Hematopoietic multipotent progenitor cell treated with erythropoietin and hydrocortisone succinate and interleukin-3 and kit ligand, for 15 days (in vitro differentiated cells): ENCODE data around the gene AGBL1.

ENCODE experiments used
- DNase-seq: peaks from one replicate; pipeline ENCODE4 v3.0.0-alpha.2; 2015; ENCODE audit warnings: low spot score

AGBL1 gene

DNA sequence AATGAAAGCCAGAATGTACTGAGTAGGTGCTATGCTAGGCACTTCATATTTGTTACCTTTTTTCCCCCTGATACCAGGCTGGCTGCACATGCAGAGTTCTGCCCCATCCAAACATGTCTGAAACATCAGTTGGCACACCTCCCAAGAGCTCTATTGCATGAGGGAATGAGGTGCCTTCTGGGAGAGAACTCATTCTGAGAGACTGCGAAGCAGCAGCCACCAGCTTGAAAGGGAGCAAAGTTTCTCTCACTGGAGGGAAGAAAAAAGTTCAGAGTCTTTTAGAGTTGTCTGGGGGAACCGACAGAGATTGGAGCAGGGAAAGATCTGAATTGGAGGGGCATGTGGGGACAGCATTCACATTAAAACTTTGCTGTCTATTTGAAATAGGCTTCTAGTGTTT lies 84.1 kb downstream of the AGBL1 start:
- no peak for DNase-seq

DNA sequence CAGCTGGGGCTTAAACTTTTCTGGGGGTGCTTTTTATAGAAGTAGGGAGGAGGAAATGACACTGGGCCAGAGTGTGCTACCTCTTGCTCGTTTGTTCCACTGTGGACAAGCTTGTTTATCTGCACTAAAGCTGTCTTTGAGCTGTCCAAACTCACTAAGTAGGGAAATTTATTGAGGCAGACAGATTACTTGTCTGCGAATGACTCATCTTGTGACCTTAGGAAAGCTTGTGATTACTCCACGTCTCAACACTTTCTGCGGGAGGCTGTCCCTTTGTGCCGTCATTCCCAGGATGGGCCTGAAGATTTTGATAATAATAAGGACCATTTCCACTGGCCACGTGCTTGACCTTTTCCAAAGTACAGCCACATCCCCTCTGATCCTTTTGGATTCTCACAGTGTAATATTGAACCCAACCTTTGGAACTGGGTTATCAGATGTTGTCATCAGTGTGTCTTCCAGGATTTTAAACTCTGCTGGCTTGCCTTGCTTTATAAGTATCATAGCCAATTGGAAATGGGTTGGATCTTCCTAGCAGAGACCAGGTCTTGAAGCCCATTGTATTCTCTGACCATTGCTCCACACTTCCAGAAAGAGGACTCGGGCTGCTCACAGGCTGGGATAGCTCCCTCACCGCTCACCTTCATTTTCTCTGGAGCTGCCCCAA lies 84.7 kb downstream of the AGBL1 start:
- DNase-seq = no peak

DNA sequence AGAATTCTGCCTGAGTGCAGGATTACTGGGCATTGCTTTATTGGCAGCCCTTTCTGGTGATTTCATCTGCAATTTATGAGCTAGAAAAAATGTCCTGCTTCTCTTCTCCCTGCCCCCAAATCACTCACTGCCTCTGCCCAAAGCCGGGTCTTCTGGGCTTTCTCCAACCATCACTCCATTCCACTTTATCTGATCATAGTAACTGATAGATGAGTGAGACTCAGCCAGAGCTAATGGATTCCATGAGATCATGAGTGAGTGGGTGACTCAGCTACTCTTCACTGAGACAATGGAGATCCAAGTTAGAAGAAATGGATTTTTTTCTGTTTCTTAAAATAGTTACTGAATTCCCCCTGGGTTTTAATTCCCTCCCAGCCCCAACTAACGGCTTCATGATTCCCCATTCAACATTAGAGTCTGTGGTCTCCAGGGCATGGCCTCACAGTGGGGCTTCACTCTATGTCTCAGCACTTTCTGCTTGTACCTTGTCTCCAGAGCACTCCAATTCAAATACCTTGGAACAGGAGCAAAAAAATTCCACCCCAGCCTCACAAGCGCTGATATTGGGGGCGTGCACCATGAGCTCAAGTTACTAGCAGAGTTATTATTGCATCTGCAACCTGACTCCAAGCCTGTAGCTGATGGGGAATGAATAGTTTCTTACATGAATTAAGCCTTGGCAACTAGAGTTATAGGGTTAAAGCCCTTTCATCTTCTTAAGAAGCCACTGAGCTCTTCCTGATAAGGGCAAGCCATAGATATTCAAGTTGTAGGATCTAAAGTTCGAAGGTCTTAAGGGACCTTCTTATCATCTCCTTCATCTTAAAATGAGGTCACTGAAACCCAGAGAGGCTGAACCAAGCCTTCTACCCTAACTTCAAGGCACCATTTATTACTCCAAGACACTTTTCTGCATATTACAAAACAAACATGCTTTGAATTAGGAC lies 85.9 kb downstream of the AGBL1 start:
- no peak for DNase-seq

DNA sequence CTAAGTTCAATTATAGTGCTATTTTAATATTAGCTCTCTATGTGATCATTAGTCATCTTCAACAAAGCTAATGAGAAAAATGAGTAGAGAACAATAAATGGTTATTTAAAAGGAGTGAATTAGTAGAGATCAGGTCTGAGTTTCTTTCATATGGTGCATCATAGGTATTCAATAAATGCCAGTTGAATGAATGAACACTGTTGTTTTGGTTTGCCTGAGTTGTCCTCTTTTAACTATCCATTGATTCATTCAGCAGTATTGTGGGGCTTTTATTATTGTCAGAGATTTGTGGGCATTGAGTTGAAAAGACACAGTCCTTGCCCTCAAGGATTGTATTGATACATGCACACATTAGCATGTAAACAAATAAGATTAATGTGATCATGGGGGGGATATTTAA lies 88.2 kb downstream of the AGBL1 start:
- no peak for DNase-seq

DNA sequence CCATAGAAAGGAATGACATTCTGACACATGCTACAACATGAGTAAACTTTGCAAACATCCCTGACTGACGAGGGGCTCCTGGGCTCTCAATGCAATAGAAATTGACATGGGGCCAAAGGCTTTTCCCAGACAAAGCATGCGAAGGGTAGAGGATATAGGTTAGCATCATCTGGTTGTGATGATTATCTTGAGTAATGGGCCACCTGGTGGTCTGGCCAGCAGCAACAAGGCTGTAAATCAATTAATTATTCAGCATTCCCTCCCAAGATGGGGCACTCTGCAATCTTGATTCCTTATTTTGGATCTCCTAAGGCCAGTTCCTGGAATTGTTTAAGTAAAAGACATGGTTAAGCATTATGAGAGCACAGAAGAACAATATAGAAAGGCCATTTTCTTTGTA lies 99.2 kb downstream of the AGBL1 start:
- DNase-seq = no peak

DNA sequence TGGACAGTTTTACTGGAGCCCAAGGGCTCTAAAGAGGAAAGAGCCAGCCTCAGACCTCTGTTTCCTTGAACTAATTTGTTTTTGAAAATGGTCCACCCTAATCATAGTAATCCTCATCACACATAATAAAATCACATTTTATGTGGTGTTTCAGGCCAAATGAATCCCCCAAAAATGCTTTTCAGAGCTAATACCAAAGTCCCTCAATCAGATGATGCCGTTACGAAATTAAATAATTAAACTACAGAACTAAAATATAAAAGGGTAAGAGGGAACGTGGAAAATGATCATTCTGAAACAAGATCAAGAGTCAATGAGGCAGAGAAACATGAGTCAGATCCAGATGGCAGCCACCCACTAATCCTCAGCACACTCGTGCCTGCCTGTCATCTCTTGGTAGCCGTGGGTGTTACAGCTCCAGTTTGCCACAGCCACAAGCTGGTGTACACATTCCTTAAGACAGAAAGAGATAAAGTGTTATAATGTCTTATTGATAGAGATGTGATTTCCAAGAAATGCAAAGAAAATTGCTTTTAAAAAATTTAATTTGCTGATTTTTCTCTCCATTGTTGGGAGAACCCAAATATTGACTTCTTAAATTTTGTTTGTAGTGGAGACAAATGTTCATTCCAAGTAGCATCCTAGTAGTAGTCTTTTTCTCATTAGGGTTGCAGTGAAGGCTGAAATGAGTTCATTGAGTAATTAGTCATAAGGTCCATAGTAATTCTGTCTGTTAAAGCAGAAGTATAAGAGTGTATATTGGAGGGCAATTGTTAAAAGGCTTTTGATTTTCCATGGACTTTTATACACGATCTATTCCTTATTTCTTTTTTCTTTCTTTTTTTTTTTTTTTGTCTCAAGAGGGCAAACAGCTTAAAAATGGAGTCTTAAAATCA lies 104.2 kb downstream of the AGBL1 start:
- DNase-seq = no peak

DNA sequence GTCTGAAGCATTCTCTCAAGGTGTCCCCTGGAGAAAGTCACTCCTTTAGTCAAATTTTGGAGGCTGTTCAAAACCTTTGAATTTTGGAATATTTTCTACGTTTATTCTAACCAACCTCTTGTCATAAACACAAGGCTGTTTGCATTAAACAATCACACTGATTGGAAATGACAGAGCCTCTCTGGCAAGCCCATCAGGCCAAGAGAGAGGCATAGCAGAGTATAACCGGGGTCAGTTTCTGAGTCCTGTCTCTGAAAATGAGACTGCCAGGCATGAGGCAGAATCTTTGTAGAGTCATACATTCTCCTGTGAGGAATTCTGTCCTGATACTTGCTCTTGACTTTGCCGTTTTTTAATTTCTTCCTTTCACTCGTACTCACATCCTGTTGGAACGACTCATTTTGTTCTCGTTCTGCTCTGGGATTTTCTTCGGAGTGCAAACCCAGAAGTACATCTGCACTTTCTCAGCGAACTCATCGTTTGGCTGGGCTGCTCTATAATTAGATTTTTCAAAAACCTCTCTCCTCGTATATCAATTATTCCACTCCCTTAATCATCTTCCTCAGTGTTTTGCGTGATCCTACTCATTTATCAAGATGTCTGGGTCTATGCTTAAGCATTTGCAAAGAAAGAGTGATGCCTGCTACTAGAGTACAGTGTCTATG lies 114.2 kb downstream of the AGBL1 start:
- no peak for DNase-seq

DNA sequence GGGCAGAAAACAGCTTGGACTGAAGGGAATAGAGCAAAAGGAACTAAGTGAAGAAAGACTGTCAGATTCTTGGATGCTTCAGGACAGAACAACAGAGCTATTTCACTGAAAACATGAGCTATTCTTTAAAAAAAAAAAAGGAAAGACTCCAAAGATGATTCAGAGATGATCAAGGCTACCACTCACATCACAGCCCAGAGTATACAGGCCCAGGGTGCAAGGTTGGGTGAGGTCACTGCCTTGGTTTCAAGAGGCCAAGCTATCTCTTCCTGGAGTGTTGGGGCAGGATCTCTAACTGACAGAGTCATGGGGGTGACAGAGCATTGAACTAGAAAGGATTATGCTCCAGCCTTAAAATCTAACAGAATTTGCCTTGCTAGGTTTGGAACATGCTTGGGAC lies 118.1 kb downstream of the AGBL1 start:
- no peak for DNase-seq

DNA sequence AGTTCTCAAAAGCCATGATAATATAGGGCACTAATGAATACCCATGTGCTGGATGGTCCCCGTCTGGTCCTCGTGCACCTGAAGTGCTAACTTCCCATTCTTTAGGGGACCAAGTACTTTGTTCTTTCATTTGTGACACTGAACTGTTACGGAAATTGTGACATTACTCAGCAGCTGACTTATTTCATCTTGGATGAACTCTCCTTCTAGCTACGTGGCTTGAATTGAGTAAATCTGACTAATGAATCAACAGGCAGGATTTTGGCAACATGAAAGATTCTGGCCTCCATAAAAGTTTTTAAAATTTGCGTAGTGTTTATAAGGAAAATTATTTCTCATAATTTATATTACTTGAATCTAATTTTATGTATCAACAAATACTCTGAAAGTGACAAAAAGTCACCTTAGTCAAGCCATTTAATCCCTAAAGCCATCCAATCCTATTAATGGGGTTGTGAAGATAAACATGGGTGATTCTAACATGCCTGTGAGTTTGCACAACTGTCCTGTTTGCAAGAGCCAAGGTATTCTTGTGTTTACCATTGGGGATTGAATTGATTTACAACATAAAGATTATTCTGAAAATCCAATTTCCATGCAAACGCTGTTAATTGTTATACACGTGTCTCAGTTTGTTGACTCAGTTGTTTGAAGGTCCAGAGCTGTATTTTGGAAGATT lies 119.9 kb downstream of the AGBL1 start:
- no peak for DNase-seq

DNA sequence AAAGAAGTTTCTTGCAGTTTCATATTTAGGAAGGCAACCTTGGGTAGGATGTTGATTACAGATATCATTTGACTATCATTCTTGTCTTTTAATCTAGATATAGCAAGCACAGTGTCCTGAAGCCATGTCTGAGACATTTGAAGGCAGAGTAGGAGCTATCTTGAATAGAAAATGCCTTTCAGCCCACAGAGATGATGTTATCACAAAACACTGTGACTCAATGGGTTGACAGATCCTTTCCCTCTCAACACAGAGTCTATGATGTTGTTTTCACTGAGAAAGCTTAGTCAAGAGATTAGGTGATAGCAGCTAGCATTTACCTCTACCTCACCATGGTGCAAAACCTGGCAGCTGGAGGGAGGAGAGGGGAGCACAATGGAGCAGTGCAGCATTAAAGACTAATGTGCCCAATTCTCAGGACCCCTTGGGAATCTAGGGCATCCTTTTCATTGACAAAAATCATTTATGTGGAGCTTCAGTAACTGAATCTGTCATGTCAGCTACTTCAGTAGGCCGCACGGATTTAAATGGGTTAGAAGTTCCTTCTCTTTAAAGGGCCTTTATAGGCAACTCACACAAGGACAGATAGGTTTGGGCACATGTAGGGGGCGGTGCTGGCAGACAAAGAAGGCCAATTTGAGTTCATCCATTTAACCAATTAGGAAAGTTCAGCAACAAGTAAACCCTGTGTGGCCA lies 121.8 kb downstream of the AGBL1 start:
- no peak for DNase-seq

DNA sequence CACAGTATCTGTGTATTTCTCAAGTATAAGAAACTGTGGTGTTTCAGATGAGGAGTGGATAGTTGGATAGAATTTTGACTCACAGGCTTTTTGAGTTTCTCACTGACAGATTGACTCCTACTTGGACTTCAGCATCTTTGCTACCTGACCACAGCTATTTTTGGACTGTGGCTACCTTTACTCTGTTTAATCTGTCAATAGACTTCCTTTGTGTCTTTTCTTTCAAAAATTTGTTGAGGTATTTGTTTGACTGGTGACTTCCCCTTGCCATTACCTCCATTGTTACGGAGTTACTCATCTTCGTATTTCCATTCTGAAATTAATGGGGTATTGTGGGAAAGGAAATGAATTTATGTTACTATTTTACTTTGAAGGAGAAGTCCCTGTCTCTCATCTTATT lies 123.8 kb downstream of the AGBL1 start:
- no peak for DNase-seq

DNA sequence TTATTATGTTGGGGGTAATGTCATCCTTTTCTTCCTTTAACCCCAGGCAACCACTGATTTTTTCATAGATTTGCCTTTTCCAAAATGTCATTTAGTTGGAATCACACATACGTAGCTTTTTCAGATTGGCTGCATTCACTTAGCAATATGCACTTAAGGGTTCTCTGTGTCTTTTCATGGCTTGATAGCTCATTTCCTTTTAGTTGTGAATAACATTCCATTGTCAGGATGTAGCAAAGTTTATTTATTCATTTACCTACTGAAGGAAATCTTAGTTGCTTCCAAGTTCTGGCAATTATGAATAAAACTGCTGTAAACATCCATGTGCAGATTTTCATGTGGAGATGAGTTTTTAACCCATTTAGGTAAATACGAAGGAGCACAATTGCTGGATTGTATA lies 125.4 kb downstream of the AGBL1 start:
- DNase-seq = no peak

DNA sequence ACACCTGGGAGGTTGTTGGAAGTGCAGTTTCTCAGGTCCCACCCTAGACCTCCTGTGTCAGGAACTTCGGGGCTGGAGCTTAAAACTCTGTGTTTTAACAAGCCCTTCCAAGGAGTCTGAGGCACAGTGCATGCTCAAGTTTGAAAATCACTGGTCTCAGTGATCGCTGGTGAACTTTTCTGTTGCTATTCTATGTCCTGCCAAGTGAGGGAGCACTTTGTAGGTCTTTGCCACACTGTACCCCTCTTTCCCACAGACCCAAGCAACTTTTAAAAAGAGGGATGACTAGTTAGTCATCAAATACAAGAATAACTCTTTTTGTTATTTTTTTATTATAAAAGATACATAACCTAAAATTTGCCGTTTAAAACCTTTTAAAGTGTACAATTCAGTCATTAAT lies 133.7 kb downstream of the AGBL1 start:
- no peak for DNase-seq

DNA sequence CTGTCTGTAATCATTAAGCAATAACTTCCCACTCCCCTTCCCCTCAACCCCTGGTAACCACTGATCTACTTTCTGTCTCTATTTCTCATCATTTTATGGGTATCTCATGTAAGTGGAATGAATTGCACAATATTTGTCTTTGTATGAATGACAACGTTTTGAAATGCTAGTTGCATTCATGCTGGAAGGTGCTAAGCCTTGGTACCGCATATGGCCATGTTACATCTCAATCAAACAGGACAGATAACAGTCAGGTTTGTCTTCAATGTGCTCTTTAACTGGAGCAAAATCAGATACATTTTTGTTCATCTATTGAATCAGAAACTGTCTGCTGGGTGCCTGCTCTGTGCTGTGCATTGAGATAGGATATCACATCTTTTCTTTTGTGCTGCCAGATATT lies 134.2 kb downstream of the AGBL1 start:
- no peak for DNase-seq

DNA sequence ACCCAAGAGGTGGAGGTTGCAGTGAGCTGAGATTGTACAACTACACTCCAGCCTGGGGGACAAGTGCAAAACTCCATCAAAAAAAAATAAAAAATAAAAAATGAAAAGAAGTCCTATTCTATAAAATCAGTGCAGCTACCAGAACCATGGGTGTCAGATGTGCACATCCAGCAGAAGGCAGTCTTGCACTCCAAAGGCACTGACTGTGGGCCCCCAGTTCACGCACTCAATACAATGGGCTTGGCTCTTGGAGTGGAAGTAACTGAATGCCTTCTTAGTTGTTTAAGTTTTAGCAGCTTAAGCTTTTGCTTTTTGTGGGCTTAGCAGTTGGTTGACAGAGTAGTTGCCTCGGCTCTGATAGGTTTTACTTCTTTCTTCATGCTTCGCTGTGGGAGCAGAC lies 141.4 kb downstream of the AGBL1 start:
- DNase-seq = no peak

DNA sequence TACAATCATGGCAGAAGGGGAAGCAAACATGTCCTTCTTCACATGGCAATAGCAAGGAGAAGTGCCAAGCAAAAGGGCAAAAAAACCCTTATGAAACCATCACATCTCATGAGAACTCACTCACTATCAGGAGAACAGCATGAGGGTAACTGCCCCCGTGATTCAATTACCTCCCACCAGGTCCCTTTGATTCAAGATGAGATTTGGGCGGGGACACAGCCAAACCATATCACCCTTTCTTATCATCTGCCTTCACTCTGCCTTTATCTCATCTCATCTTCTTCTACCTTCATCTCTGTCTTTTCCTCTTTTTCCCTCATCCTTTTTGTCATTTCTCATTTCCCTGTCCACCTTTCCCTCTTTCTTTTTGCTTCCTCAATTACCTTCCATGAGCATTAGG lies 149.6 kb downstream of the AGBL1 start:
- no peak for DNase-seq

DNA sequence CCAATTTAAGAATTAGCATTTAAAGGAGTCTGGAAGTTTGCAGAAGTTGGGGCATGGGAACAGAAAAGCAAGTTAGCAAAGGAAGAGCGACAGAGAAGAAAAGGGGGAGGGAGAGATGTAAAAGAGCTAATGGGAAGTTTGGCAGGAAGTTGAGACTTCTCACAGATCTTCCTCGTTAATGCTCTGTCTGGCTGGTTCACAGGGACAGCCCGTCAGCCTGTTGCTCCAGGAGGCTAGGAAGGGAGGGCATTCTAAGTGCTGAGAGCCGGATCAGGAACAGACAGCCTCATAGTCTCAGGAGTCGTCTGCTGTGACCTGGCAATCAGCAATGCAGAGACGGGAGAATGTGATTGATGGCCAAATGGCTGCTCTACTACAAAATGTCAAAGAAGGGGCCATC lies 150.3 kb downstream of the AGBL1 start:
- no peak for DNase-seq

DNA sequence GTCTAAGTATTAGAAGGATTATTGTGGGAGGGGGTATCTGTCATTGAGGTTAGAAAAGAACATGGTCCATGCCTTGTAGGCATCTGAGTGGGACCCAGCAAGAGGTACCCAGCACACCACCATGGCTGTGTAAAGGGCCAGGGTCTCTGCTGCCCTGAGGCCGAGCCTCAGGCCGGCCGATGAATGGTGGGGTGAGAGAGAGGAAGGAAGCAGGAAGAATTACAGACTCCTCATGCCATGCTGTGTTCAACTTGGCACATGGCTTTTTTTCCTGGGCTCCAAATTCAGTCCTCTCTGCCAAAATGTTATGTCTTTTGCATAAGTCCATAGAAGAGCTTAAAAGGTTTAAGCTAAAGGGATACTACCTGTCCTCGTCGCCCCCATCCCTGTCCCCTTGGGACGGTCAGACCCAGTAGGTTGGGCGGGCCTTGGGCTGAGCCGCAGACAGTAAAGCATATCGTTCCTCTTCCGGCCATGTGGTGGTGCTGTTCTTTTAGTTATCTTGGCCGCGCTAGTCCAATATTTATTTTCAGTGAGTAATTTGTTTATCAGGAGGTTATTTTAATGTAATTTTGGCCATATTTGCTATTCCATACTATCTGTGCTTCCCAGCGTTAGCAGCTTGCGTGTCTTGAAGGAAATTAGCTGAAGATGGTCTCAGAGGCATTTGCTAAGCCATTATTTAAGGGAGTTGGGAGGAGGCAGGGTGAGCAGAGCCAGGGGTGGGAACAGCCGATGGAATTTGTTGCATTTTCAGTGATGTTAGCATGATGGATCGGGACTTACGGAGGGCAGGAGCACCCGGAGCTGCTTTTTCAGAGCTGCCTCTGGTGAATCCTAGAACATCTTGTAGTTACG lies 152.4 kb downstream of the AGBL1 start:
- DNase-seq = no peak

DNA sequence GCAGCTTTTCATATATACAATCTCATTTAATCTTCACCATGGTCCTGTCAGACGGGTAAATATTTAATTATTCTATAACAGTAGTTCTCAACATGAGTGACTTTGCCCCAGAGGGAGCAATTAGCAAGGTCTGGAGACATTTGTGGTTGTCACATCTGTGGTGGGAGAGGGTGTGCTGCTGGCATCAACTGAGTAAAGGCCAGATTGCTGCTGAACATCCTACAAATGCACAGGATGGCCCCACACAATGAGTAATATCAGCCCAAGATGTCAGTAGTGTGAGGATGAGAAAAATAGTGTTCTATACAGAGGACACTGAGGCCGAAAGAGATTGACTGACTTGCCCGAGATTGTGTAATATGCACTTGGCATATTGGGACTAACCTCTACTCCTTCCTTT lies 156.0 kb downstream of the AGBL1 start:
- DNase-seq = no peak
